GM12873 (cell line): ENCODE results near the gene AFAP1L1.

Source experiments
- TF ChIP-seq, protein P1 (sequence below): IDR thresholded peaks from 2 replicates; pipeline ENCODE4 v1.5.1; 2012; ENCODE audit warnings: low read depth, mild to moderate bottlenecking, moderate library complexity, low read length, control low read depth; ENCODE audit not compliant: insufficient read depth; ENCODE audit errors: missing control alignments

Gene AFAP1L1

DNA sequence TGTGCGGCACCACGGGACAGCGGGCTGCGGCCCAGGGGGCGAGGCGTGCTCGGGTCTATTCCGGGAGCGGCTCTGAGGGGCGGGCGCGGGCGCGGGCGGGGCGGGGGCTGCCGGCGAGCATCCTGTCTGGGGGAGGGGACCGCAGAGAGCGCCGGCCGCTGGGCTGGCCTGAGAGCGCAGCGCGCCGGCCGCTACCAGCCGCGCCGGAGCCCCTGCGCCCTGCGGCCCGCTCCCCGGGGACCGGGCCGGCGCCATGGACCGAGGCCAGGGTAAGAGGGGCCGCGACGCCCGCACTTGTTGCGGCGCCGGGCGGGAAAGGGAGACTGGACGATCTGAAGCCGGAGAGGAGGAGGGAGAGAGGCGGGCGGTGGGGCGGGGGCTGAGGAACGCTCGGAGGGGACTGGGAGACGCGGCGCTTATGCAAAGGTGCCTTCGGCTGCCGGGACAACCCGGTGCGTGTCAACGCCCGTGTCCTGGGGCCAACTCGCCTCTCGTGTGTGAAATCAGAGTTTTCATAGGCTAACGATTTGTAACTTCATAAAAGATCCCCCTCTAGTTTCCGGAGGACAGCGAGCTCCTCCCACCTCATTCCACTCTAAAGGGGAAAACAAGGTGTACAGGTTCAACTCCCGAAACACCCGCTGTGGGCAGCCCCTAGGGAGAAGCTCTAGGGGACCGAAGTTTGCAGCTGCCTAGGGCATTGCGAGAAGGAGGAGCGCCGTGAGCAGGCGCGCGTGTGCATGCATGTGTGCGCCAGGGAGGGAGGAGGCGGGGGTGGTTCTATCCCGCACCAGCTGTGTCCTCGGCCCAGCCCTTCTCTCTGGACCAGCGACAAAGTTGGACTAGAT is at the start of gene AFAP1L1:
AFAP1L1 (plus strand) TSS at position 144 of the 848 bp plus-strand sequence; CDS start at position 254, 110 bp downstream.
- TF ChIP-seq, protein P1, sequence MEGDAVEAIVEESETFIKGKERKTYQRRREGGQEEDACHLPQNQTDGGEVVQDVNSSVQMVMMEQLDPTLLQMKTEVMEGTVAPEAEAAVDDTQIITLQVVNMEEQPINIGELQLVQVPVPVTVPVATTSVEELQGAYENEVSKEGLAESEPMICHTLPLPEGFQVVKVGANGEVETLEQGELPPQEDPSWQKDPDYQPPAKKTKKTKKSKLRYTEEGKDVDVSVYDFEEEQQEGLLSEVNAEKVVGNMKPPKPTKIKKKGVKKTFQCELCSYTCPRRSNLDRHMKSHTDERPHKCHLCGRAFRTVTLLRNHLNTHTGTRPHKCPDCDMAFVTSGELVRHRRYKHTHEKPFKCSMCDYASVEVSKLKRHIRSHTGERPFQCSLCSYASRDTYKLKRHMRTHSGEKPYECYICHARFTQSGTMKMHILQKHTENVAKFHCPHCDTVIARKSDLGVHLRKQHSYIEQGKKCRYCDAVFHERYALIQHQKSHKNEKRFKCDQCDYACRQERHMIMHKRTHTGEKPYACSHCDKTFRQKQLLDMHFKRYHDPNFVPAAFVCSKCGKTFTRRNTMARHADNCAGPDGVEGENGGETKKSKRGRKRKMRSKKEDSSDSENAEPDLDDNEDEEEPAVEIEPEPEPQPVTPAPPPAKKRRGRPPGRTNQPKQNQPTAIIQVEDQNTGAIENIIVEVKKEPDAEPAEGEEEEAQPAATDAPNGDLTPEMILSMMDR = no peak

DNA sequence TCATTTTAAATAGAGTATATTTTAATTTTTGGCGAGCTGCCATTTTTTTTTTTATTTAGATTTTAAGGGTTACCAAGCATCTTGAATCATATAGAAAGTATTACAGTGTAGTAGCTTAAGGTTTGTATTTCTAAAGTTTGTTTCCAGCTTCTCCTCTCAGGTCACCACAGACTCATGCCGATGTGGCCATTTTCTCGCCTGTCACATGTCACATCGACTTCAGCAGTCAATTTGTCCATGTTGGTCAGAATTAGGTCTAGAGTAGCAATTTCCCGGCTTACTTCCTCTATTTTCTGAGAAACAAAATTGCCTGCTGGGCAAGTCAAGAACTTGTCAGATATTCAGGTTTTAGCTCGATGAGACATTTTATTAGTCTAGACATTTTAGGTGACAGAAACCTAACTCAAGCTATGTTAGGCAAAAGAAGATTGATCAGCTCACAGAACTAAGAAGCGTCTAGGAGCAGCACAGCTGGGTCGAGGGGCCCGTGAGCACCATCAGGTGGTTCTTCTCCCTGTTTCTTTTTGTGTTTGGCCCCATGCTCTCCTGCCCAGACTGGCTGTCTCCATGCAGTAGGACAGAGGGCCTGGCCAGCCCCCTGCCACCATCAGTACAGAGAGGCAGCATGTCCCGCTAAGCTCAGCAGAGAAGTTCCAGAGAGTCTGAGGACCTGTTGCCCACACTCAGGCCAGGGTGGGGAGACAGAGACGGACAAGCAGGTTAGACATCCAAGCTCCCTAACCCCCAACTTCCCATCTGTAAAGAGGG is 48.4 kb upstream of the AFAP1L1 start:
- TF ChIP-seq, protein P1 = no peak

DNA sequence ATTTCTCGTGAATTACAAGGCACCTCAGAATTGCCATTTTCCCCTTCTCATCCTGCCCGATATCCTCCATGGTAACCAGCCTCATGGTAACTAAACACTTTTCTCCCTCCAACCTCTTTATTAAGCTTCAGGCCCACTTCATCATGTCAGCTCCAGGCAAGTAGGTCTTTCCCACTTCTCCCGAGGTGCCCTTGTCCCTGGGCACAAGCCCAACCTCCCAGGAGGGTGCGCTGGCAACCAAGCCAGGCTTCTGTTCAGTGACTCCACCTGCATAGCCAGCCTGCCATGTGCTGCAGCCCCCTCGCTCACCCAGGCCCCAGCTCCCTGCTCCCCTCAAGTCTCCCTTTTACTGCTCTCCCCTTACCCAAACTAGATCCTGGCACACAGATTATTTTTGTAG is 47.4 kb upstream of the AFAP1L1 start:
- TF ChIP-seq, protein P1 = no peak

DNA sequence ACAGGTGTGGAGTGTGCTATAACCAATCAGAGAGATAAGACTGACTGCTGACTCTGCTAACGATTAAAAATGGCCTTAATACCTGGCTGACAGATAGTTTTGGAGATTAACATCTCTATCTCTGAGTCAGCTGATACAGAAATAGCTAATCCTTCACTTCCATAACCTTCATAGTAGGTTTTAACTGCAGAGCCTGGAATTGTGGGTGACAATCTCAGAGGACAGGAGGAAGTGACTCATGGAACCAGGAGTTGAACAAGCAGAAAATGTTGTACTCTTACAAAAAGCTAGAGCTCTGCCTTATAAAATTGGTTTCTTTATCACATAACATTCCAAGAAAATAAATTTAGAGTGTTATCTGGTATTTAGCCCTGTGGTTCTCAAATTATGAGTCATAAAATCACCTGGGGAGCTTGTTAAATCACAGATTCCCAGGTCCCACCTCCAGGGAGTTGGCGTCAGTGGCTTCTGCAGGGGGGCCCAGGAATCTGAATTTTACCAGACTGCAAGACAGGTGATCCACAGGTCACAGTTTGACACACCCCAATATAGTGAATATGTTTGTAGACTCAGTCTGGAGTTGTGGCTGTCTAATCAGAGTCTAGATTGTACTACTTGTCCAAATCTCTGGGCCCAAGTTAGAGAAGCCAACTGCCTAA is 44.4 kb upstream of the AFAP1L1 start:
- TF ChIP-seq, protein P1 = no peak

DNA sequence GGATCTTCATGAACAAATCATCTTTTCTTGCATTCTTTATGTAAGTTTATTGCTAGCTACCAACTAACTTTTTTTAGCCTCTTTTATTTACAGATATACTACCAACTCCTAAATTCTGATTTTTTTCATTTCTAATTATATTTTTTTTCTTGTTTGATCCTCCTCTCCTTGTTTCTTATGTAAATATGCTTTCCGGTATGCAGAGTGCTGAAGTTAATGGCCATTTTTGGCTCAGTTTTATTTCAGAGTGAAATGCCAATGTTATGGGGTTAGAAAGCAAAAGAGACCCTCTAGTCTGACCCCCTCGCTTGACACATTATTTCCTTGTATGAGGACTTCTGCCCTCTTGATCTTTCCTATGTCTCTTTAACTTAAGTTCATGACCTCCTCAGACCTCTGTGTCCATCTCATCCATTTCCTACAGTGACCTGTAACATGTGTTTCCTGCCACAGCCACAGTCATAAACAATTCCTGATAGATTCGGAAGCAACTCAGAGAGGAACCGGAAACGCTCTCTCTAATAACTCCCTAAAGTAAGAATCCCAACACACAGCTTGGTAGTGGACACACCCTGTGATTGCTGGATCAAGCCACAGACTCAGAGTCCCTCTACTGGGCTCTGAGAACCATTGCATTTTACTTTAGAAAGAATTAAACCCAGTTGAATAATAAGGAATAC is 42.9 kb upstream of the AFAP1L1 start:
- TF ChIP-seq, protein P1 = peak; percentile 23

DNA sequence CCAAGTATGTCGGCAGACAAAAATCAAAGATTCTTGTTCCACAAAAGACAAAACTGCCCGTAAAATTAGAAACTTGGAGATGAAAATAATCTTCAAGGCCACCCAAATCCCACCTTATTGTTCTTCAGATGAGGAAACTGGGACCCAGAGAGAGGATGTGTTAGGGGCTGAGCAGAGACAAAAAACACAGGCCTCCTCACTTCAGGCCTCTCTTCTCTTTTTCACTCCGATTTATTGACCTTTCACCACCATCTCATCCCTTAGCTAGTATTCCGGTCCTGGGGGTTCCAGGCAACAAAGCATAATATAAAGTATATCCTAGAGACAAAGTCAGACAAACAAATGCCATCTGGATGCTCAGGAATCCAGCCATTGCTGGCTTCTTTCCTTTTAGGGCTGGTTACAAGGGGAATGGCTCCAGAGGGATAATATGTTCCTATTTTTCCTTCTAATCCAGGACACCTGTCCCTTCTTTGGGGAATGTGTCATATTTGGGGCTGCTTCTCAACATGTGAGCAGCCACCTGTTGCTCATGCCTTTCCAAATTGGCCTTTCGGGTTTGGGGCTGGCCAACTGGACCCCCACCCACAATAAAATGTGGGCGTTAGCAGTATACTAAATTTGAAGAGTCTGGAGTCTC is 42.2 kb upstream of the AFAP1L1 start:
- TF ChIP-seq, protein P1 = no peak
